GM12878 (cell line): ENCODE results near the gene CTDNEP1. TPM values are rescaled to one million over a fixed set of nuclear protein-coding genes. Genes with fewer than 3 reads are reported as not detected.

ENCODE experiments used
- ATF2 ChIP-seq: IDR thresholded peaks from 2 replicates; pipeline ENCODE4 v1.6.1; 2012; ENCODE audit warnings: low read length, inconsistent platforms
- BRCA1 ChIP-seq: IDR thresholded peaks from 2 replicates; pipeline ENCODE4 v1.6.1; 2011; ENCODE audit warnings: low read depth, low read length, improper control_type of control experiment
- CHD1 ChIP-seq: IDR thresholded peaks from 2 replicates; pipeline ENCODE4 v1.6.1; 2012; ENCODE audit warnings: low read depth, low read length, improper control_type of control experiment
- JUNB ChIP-seq: IDR thresholded peaks from 2 replicates; pipeline ENCODE4 v1.6.1; 2016; ENCODE audit warnings: antibody characterized with exemption, mild to moderate bottlenecking
- KDM1A ChIP-seq: fragments of 200-600 bp; sonication (generic); IDR thresholded peaks from 2 replicates; pipeline ENCODE4 v1.6.1; 2016; ENCODE audit warnings: borderline replicate concordance
- NBN ChIP-seq: fragments of 450-650 bp; IDR thresholded peaks from 2 replicates; pipeline ENCODE4 v1.6.1; 2016
- NFYB ChIP-seq: IDR thresholded peaks from 2 replicates; pipeline ENCODE4 v1.6.1; 2011; ENCODE audit warnings: low read depth, mild to moderate bottlenecking, low read length, improper control_type of control experiment, moderate library complexity; ENCODE audit not compliant: insufficient read depth
- PKNOX1 ChIP-seq: fragments of 450-650 bp; IDR thresholded peaks from 2 replicates; pipeline ENCODE4 v1.6.1; 2016; ENCODE audit warnings: mild to moderate bottlenecking
- POU2F2 ChIP-seq: IDR thresholded peaks from 3 replicates; pipeline ENCODE4 v1.6.1; 2011; ENCODE audit warnings: low read depth, mild to moderate bottlenecking, low read length, borderline replicate concordance
- RELA ChIP-seq: fragments of 450-650 bp; IDR thresholded peaks from 2 replicates; pipeline ENCODE4 v1.8.0; 2014; ENCODE audit warnings: borderline replicate concordance; ENCODE audit not compliant: partially characterized antibody
- RELB ChIP-seq: fragments of 450-650 bp; IDR thresholded peaks from 2 replicates; pipeline ENCODE4 v1.6.1; 2017; ENCODE audit warnings: low read depth, mild to moderate bottlenecking, moderate library complexity
- SMARCA5 ChIP-seq: fragments of 450-650 bp; IDR thresholded peaks from 2 replicates; pipeline ENCODE4 v1.6.1; 2017; ENCODE audit warnings: mild to moderate bottlenecking
- TCF12 ChIP-seq: IDR thresholded peaks from 2 replicates; pipeline ENCODE4 v1.6.1; 2011; ENCODE audit warnings: low read depth, mild to moderate bottlenecking, low read length
- WRNIP1 ChIP-seq: IDR thresholded peaks from 2 replicates; pipeline ENCODE4 v1.6.1; 2011; ENCODE audit warnings: low read depth, low read length, improper control_type of control experiment, borderline replicate concordance
- ZBTB11 ChIP-seq: fragments of 450-650 bp; formaldehyde crosslinking; IDR thresholded peaks from 2 replicates; pipeline ENCODE4 v1.5.0; 2022; ENCODE audit warnings: mild to moderate bottlenecking, missing genetic modification characterization
- polyA plus RNA-seq, 11 experiments: library from polyadenylated mRNA; depleted of rRNA in 4 of 11; unstranded in 6 of 11; stranded (reverse) in 5 of 11; fragments of >200 nt; fragmentation: Nextera tagmentation in 4 of 11; fragmentation: Illumina TruSeq in 1 of 11; extraction: Ambion mirVana in 4 of 11; extraction: Trizol in 1 of 11; gene quantifications; 1 replicate in 1 of 11; 2 replicates in 10 of 11; pipeline versions ENCODE4 v1.2.1 to v1.2.3, GENCODE V29; 2011 to 2016; ENCODE audit warnings: inconsistent platforms in 2 of 11, missing spikeins in 2 of 11, low read depth in 1 of 11
- total RNA-seq, 4 experiments: library from RNA; depleted of rRNA in 3 of 4; stranded (reverse); fragments of >200 nt in 3 of 4; fragmentation: Illumina TruSeq in 1 of 4; extraction: Trizol in 1 of 4; gene quantifications; 2 replicates each; pipeline versions ENCODE4 v1.2.1 to v1.2.3, GENCODE V29; 2013 to 2021
- TF ChIP-seq, protein P1 (sequence below): fragments of 450-650 bp; formaldehyde crosslinking; IDR thresholded peaks from 2 replicates; pipeline ENCODE4 v1.4.0; 2020; ENCODE audit warnings: mild to moderate bottlenecking, moderate library complexity

CTDNEP1 gene
- total and polyA plus RNA-seq, 10 of the 15 experiments (the other 5 are each of a cell fraction or from before 2014, with no cell fraction given): 23.7 to 176 (median 30.3) TPM

GRCh38 chr17:7239091-7240027 is 12.2 kb downstream of the CTDNEP1 start, which contains the start of gene PHF23 (continued):
- TF ChIP-seq, protein P1, sequence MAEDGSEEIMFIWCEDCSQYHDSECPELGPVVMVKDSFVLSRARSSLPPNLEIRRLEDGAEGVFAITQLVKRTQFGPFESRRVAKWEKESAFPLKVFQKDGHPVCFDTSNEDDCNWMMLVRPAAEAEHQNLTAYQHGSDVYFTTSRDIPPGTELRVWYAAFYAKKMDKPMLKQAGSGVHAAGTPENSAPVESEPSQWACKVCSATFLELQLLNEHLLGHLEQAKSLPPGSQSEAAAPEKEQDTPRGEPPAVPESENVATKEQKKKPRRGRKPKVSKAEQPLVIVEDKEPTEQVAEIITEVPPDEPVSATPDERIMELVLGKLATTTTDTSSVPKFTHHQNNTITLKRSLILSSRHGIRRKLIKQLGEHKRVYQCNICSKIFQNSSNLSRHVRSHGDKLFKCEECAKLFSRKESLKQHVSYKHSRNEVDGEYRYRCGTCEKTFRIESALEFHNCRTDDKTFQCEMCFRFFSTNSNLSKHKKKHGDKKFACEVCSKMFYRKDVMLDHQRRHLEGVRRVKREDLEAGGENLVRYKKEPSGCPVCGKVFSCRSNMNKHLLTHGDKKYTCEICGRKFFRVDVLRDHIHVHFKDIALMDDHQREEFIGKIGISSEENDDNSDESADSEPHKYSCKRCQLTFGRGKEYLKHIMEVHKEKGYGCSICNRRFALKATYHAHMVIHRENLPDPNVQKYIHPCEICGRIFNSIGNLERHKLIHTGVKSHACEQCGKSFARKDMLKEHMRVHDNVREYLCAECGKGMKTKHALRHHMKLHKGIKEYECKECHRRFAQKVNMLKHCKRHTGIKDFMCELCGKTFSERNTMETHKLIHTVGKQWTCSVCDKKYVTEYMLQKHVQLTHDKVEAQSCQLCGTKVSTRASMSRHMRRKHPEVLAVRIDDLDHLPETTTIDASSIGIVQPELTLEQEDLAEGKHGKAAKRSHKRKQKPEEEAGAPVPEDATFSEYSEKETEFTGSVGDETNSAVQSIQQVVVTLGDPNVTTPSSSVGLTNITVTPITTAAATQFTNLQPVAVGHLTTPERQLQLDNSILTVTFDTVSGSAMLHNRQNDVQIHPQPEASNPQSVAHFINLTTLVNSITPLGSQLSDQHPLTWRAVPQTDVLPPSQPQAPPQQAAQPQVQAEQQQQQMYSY (CRISPR knock-in tag): no peak
- TF ChIP-seq TCF12: no peak
- TF ChIP-seq NBN: peak; percentile 83
- no peak for TF ChIP-seq BRCA1
- TF ChIP-seq CHD1: no peak
- TF ChIP-seq JUNB: no peak
- no peak for TF ChIP-seq SMARCA5
- TF ChIP-seq RELB: peak; percentile 76; the same call in 1 of the 2 replicates
- TF ChIP-seq PKNOX1: peak; percentile 58; the same call in 1 of the 2 replicates
- TF ChIP-seq POU2F2: 0 out of 3 replicates have a peak, but pooled peaks have one; percentile 35
- no peak for TF ChIP-seq KDM1A
- no peak for TF ChIP-seq WRNIP1
- TF ChIP-seq ZBTB11 (CRISPR knock-in tag): 0 out of 2 replicates have a peak, but pooled peaks have one; percentile 23
- TF ChIP-seq ATF2: no peak
- TF ChIP-seq NFYB: no peak
- peak; percentile 71 for TF ChIP-seq RELA
